NCI-H526 (cell line): ENCODE results near the gene ELOB.
"Not testable (repeated sequence)": the region's sequence is repeated elsewhere in the genome, so short reads cannot be mapped to it uniquely, and the experiment has no call there.

Experiments
- DNase-seq, 2 experiments: peaks; one replicate each; lab custom pipeline; 2025; lab: John Stamatoyannopoulos, UW

The ELOB gene

GRCh38 chr16:2745116-2745890 lies 31.8 kb downstream of the ELOB start:
- DNase-seq, result no peak

- DNase-seq, result no peak
These were observed 32.4 kb downstream of the ELOB start for GRCh38 chr16:2744711-2745110.

DNA sequence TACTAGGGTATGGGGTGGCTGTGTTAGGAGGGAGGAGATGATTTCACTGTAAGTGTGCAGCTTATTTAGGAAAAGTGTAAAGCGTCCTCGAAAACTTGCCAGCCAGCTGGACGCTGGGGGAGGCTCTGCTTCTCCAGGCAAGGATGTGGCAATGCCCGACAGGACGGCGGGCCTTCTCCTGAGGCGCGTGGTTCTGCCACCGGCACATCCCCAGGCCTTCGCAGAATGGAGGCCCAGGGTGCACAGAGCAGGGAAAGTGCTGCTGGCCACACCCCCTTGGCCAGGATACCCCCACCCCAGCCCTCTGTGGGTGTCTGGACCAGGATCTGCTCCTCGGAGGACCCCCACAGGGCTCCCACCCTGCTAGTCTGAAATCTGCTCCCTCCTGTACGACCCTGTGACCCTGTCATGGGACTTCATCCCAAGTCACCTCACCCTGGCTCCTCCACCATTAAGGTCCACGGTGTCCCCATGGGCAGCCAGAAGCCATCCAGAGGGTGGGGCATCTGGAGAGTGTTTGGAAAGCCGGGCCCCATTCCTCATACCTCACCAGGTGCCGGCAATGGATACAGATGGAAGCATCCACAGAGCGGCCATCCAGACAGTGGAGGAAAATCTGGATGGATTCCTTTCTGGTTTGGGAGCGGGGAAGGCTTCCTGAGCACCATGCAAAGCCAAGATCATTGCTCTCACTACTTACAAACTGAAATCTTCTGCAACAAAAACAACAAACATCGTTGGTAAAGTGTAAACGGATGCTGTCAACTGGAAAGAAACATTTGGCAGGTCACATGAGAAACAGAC lies 33.9 kb downstream of the ELOB start:
- no peak for DNase-seq

GRCh38 chr16:2742323-2743006 lies 34.6 kb downstream of the ELOB start:
- no peak for DNase-seq

- DNase-seq, result no peak
These were observed 35.9 kb downstream of the ELOB start for GRCh38 chr16:2741168-2741567.

DNA sequence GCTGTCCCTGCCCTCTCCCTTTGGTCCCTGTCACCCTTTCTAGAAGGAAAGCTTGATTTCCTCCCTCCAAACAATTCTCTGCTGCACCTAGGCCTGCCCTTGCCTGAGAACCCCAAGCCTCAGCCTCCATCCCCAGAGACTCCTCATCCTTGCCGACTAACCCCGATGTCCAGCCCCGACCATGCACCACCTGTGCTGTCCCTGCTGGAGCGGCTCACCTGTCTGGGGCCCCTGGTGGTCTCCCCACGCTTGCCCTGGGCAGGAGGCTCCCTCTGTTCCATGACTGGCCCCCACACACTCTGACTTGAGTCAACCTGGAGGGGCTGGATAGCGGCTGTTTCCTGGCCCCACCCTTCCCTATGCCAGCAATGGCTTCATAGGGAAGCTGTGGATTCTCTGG lies 36.6 kb downstream of the ELOB start:
- no peak for DNase-seq

DNA sequence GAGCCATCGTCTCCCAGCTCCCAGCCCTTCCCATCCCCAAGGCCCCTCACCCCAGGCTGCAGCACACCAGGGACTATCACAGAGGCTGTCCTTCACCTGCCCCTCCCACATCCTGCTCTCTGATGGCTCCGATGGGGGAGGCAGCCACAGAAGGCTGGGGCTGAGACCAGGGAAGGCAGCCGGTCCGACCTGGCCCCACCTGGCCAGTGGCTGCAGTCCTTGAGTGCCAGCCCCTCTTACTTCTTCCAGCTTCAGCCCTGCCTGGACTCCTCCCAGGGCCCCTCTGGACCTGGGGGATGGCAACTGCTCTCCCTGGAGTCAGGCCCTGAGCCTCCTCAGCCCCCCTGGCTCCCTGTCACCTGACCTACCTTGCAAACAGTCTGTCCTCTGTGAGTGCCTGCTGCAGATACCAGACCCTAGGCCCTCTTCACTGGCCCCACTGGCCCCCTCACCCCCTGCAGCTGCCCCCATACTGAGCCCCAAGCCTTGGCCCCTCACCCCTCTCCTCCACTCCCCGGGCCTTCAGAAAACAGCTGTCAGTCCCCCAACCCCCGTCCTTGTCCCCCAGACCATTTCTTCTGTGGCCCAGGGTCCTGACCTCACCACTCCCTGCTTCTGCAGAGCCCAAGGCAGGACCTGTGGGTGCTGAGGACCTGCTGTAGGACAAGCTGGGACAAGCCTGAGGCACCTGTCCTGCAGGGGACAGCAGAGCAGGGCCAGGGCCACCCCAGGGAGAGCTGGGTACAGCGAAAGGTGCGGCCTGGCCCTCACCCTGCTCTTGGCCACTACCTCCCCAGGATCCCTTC lies 37.3 kb downstream of the ELOB start:
- no peak for DNase-seq

- no peak for DNase-seq
These were observed 38.5 kb downstream of the ELOB start for GRCh38 chr16:2738615-2739014.

- no peak for DNase-seq
These were observed 39.1 kb downstream of the ELOB start for GRCh38 chr16:2737895-2738418.

DNA sequence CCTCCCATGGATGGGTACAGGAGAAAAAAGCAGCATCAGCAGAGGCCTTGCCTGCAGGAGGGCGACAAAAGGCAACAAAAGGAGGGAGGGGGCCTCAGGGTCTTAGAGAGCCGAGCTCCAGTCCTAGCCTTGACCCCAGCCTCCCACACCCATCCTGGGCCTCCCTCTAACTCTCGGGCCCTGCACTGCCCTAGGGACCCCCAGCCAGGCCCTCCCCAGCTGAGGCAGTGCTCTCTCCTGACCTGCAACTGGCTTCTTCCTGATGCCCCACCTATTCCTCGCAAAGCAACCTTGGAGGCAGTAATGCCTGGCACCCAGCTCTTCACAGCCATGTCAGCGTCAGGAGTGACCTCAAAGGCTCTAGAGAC lies 39.9 kb downstream of the ELOB start:
- DNase-seq, result no peak

- no peak for DNase-seq
These were observed 40.4 kb downstream of the ELOB start for GRCh38 chr16:2736476-2737237.

- DNase-seq, result no peak
These were observed 42.1 kb downstream of the ELOB start for GRCh38 chr16:2734844-2735515.

DNA sequence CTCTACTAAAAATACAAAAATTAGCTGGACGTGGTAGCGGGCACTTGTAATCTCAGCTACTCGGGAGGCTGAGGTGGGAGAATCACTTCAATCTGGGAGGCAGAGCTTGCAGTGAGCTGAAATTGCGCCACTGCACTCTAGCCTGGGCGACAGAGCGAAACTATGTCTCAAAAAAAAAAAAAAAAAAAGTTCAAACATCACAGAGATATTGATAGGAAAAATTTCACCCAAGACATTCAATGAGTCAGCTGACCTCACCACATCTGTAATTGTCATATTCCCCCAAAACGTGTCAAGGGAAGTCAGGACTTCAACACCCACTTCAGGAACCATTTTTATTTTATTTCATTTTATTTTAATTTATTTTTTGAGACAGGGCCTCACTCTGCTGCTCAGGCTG lies 49.0 kb downstream of the ELOB start:
- no peak for DNase-seq

GRCh38 chr16:2726923-2727322 lies 50.2 kb downstream of the ELOB start:
- DNase-seq, result no peak

DNA sequence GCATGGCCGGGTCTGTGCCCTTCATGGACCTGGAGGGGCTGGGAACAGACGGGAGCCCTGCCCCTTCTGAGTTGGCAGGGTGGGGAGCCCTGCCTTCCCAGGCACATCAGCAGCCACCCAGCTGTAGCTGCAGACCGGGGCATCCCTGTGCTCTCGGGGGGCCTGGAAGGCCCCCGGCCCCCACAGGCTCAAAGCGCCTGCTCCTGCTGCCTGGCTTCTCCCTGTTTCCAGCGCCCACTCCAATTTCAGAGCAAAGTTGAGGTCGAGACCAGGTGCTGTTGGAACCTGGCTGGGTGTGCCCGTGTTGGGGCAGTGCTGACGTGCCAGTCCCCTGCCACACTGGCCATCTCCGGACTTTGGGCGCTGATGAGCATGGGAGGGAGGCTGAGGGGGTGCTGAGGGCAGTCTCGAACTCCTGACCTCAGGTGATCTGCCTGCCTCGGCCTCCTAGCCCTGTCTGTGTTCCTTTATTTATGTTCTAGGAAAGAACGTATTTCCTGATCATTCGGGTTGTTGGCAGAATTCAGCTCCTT lies 52.2 kb downstream of the ELOB start:
- no peak for DNase-seq

GRCh38 chr16:2724088-2724676 lies 52.9 kb downstream of the ELOB start:
- no peak for DNase-seq

DNA sequence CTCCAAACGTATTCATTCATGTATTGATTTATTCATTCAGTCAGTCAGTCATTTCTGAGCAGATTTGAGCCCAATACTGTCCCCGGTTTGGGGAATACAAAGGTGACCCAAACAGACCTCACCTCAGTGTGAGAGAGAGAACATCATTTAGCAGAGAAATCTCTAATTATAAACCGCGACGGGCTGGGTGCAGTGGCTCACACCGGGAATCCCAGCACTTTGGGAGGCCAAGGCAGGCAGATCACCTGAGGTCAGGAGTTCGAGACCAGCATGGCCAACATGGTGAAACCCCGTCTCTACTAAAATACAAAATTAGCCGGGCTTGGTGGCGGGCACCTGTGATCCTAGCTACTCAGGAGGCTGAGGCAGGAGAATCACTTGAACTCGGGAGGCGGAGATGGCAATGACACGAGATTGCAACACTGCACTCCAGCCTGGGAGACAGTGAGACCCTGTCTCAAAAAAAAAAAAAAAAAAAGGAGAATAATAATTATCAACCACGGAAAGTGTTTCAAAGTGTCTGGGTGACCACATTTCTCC lies 55.4 kb downstream of the ELOB start:
- DNase-seq, result not testable (repeated sequence)
